Thoracic aorta (tissue), 2 donors: Measurements from ENCODE around the gene PRKAA2. TPM values are rescaled to one million over a fixed set of nuclear protein-coding genes. Genes with fewer than 3 reads are reported as not detected.

Experiments
- ATAC-seq: fragments of 150-250 bp; one replicate; pipeline ENCODE4 v1.8.0; 2017; ENCODE audit warnings: low read depth; ENCODE audit not compliant: insufficient number of reproducible peaks, low FRiP score
- DNase-seq: peaks from one replicate; pipeline ENCODE4 v3.0.0-alpha.2; 2020; ENCODE audit warnings: low spot score
- H3K27ac ChIP-seq, 2 donors: fragments of 200-600 bp; sonication (generic); 1 replicate in 1 of 2; 2 replicates in 1 of 2; pipeline ENCODE4 v1.5.1; 2016; ENCODE audit warnings: mild to moderate bottlenecking in 2 of 2, moderate library complexity in 2 of 2
- H3K27me3 ChIP-seq: fragments of 200-600 bp; sonication (generic); replicated peaks from 2 replicates; pipeline ENCODE4 v1.6.0; 2016; ENCODE audit warnings: mild to moderate bottlenecking; ENCODE audit not compliant: insufficient read depth
- H3K36me3 ChIP-seq: fragments of 200-600 bp; sonication (generic); one replicate; pipeline ENCODE4 v1.5.1; 2016
- H3K4me1 ChIP-seq, 2 donors: fragments of 200-600 bp; sonication (generic); 1 replicate in 1 of 2; 2 replicates in 1 of 2; pipeline versions ENCODE4 v1.5.1 to v1.6.0; 2016; ENCODE audit warnings: low read depth in 2 of 2, mild to moderate bottlenecking in 1 of 2; ENCODE audit not compliant: control insufficient read depth in 1 of 2
- H3K4me3 ChIP-seq: fragments of 200-600 bp; sonication (generic); 2 replicates; pipeline ENCODE4 v1.5.1; 2016; ENCODE audit warnings: mild to moderate bottlenecking
- H3K9me3 ChIP-seq: fragments of 200-600 bp; sonication (generic); 2 replicates; pipeline ENCODE4 v1.5.1; 2016
- CTCF ChIP-seq: fragments of 200-600 bp; sonication (generic); IDR thresholded peaks from one replicate; pipeline ENCODE4 v1.5.1; 2019; ENCODE audit warnings: antibody characterized with exemption
- total RNA-seq, 2 donors: library from RNA; depleted of rRNA; stranded (reverse); fragments of >200 nt; gene quantifications; one replicate each; pipeline versions ENCODE4 v1.1.0 to v1.2.3, GENCODE V29; 2016

Gene PRKAA2
- total RNA-seq, 2 donors from 2014 or later, result 9.2 to 16.9 TPM

GRCh38 chr1:56710646-56711045, 65.5 kb downstream of the PRKAA2 start:
- H3K27me3 ChIP-seq, result no peaks in the 10 kb centered on the region
- no peak for DNase-seq
- ATAC-seq, result no peak
- no peak overlapping the region for H3K27ac ChIP-seq
- no peaks in the 10 kb centered on the region for H3K36me3 ChIP-seq
- H3K4me3 ChIP-seq, result no peak overlapping the region
- no peaks in the 10 kb centered on the region for H3K4me1 ChIP-seq
- TF ChIP-seq CTCF, result no peak
- H3K9me3 ChIP-seq, result no peaks in the 10 kb centered on the region

GRCh38 chr1:56712150-56712549, 67.0 kb downstream of the PRKAA2 start:
- TF ChIP-seq CTCF, result no peak
- Histone ChIP-seq H3K27ac (no peak overlapping the region), H3K27me3 (no peaks in the 10 kb centered on the region), H3K36me3 (no peaks in the 10 kb centered on the region), H3K4me1 (no peaks in the 10 kb centered on the region), H3K9me3 (no peaks in the 10 kb centered on the region), H3K4me3 (no peak overlapping the region)
- DNase-seq (no peak), ATAC-seq (no peak)

- Histone ChIP-seq H3K27me3 (no peaks in the 10 kb centered on the region), H3K27ac (no peak overlapping the region), H3K4me1 (no peaks in the 10 kb centered on the region), H3K36me3 (no peaks in the 10 kb centered on the region), H3K4me3 (no peak overlapping the region), H3K9me3 (no peaks in the 10 kb centered on the region)
- ATAC-seq, result no peak
- TF ChIP-seq CTCF, result no peak
- no peak for DNase-seq
Measured at GRCh38 chr1:56713112-56713511, 68.0 kb downstream of the PRKAA2 start.

GRCh38 chr1:56715156-56715555, 70.0 kb downstream of the PRKAA2 start:
- no peak overlapping the region for H3K4me3 ChIP-seq
- DNase-seq (no peak), ATAC-seq (no peak)
- H3K9me3 ChIP-seq, result no peaks in the 10 kb centered on the region
- H3K27ac ChIP-seq, result no peak overlapping the region
- H3K36me3 ChIP-seq, result no peaks in the 10 kb centered on the region
- no peaks in the 10 kb centered on the region for H3K27me3 ChIP-seq
- H3K4me1 ChIP-seq, result no peaks in the 10 kb centered on the region
- TF ChIP-seq CTCF, result no peak

GRCh38 chr1:56719171-56719570, 74.1 kb downstream of the PRKAA2 start:
- DNase-seq (no peak), ATAC-seq (no peak)
- H3K27ac ChIP-seq, result no peak overlapping the region
- no peaks in the 10 kb centered on the region for H3K27me3 ChIP-seq
- H3K4me1 ChIP-seq, result no peaks in the 10 kb centered on the region
- no peaks in the 10 kb centered on the region for H3K36me3 ChIP-seq
- no peak overlapping the region for H3K4me3 ChIP-seq
- TF ChIP-seq CTCF, result no peak
- no peaks in the 10 kb centered on the region for H3K9me3 ChIP-seq
